ENCODE measurements around the gene ALMS1.

Gene ALMS1

DNA sequence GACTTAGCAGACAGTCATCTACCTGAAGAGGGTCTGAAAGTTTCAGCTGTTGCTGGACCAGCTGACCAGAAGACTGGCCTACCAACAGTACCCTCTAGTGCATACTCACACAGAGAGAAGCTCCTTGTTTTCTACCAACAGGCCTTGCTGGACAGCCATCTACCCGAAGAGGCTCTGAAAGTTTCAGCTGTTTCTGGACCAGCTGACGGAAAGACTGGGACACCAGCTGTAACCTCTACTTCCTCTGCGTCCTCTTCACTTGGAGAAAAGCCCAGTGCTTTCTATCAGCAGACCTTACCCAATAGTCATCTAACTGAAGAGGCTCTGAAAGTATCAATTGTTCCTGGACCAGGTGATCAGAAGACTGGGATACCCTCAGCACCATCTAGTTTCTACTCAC, 63.2 kb downstream of the ALMS1 start:
- Histone ChIP-seq H3K27me3 (ENCODE audit: insufficient read depth, low read length, poor library complexity) (no peaks in the 10 kb centered on the region), H3K36me3 (ENCODE audit: insufficient read depth, low read length) (peaks cover 67% of the 10 kb centered on the region), H3K9ac (ENCODE audit: low read depth, low read length) (no peak overlapping the region), H3K4me2 (ENCODE audit: insufficient read depth, low read length) (no peak overlapping the region), H2AFZ (ENCODE audit: low read depth, low read length) (no peak overlapping the region), H3K4me1 (ENCODE audit: insufficient read depth, low read length) (no peaks in the 10 kb centered on the region), H3K4me3 (ENCODE audit: low read depth in 1 of 2, low read length in 2 of 2) (no peak overlapping the region), H4K20me1 (ENCODE audit: insufficient read depth, low read length) (no peaks in the 10 kb centered on the region), H3K27ac (ENCODE audit: low read length) (no peak overlapping the region), H3K9me3 (ENCODE audit: insufficient read depth, low read length, severe bottlenecking) (no peaks in the 10 kb centered on the region), H3K79me2 (ENCODE audit: insufficient read depth, low read length) (no peaks in the 10 kb centered on the region)
- DNase-seq (no peak), ATAC-seq (ENCODE audit: insufficient read depth, low read depth) (no peak)
- TF ChIP-seq, protein P1, sequence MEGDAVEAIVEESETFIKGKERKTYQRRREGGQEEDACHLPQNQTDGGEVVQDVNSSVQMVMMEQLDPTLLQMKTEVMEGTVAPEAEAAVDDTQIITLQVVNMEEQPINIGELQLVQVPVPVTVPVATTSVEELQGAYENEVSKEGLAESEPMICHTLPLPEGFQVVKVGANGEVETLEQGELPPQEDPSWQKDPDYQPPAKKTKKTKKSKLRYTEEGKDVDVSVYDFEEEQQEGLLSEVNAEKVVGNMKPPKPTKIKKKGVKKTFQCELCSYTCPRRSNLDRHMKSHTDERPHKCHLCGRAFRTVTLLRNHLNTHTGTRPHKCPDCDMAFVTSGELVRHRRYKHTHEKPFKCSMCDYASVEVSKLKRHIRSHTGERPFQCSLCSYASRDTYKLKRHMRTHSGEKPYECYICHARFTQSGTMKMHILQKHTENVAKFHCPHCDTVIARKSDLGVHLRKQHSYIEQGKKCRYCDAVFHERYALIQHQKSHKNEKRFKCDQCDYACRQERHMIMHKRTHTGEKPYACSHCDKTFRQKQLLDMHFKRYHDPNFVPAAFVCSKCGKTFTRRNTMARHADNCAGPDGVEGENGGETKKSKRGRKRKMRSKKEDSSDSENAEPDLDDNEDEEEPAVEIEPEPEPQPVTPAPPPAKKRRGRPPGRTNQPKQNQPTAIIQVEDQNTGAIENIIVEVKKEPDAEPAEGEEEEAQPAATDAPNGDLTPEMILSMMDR (IDR thresholded peaks at IDR 0.05; ENCODE audit: borderline replicate concordance, extremely low read depth, low read length, poor library complexity, severe bottlenecking): no peak
- no peak for TF ChIP-seq EZH2 (IDR thresholded peaks at IDR 0.05; ENCODE audit: borderline replicate concordance, low read depth, low read length, severe bottlenecking)

DNA sequence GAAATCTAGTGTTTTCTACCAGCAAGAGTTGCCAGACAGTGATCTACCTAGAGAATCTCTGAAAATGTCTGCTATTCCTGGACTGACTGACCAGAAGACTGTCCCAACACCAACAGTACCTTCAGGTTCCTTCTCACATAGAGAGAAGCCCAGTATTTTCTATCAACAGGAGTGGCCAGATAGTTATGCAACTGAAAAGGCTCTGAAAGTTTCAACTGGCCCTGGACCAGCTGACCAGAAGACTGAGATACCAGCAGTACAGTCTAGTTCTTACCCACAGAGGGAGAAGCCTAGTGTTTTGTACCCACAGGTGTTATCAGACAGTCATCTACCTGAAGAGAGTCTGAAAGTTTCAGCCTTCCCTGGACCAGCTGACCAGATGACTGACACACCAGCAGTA, 63.8 kb downstream of the ALMS1 start:
- no peak overlapping the region for H2AFZ ChIP-seq (ENCODE audit: low read depth, low read length)
- no peak overlapping the region for H3K4me2 ChIP-seq (ENCODE audit: insufficient read depth, low read length)
- ATAC-seq (ENCODE audit: insufficient read depth, low read depth): no peak
- no peaks in the 10 kb centered on the region for H3K27me3 ChIP-seq (ENCODE audit: insufficient read depth, low read length, poor library complexity)
- no peaks in the 10 kb centered on the region for H3K4me1 ChIP-seq (ENCODE audit: insufficient read depth, low read length)
- H4K20me1 ChIP-seq (ENCODE audit: insufficient read depth, low read length): no peaks in the 10 kb centered on the region
- no peak overlapping the region for H3K4me3 ChIP-seq (ENCODE audit: low read depth in 1 of 2, low read length in 2 of 2)
- no peak for DNase-seq
- no peak overlapping the region for H3K27ac ChIP-seq (ENCODE audit: low read length)
- no peak for TF ChIP-seq EZH2 (IDR thresholded peaks at IDR 0.05; ENCODE audit: borderline replicate concordance, low read depth, low read length, severe bottlenecking)
- TF ChIP-seq, protein P1 (IDR thresholded peaks at IDR 0.05; ENCODE audit: borderline replicate concordance, extremely low read depth, low read length, poor library complexity, severe bottlenecking): no peak
- no peak overlapping the region for H3K9ac ChIP-seq (ENCODE audit: low read depth, low read length)
- no peaks in the 10 kb centered on the region for H3K9me3 ChIP-seq (ENCODE audit: insufficient read depth, low read length, severe bottlenecking)
- H3K36me3 ChIP-seq (ENCODE audit: insufficient read depth, low read length): peaks cover 65% of the 10 kb centered on the region
- H3K79me2 ChIP-seq (ENCODE audit: insufficient read depth, low read length): no peaks in the 10 kb centered on the region

DNA sequence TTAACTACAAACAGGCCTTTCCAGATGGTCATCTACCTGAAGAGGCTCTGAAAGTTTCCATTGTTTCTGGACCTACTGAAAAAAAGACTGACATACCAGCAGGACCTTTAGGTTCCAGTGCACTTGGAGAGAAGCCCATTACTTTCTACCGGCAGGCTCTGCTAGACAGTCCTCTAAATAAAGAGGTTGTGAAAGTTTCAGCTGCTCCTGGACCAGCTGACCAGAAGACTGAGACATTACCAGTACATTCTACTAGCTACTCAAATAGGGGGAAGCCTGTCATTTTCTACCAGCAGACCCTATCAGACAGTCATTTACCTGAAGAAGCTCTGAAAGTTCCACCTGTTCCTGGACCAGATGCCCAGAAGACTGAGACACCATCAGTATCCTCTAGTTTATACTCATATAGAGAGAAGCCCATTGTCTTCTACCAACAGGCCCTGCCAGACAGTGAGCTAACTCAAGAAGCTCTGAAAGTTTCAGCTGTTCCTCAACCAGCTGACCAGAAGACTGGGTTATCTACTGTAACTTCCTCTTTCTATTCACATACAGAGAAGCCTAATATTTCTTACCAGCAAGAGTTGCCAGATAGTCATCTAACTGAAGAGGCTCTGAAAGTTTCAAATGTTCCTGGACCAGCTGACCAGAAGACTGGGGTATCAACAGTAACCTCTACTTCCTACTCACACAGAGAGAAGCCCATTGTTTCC, 65.8 kb downstream of the ALMS1 start:
- Histone ChIP-seq H3K27me3 (ENCODE audit: insufficient read depth, low read length, poor library complexity) (no peaks in the 10 kb centered on the region), H3K36me3 (ENCODE audit: insufficient read depth, low read length) (peaks cover 79% of the 10 kb centered on the region), H3K4me2 (ENCODE audit: insufficient read depth, low read length) (no peak overlapping the region), H3K4me3 (ENCODE audit: low read depth in 1 of 2, low read length in 2 of 2) (no peak overlapping the region), H3K27ac (ENCODE audit: low read length) (no peak overlapping the region), H2AFZ (ENCODE audit: low read depth, low read length) (no peak overlapping the region), H3K4me1 (ENCODE audit: insufficient read depth, low read length) (no peaks in the 10 kb centered on the region), H4K20me1 (ENCODE audit: insufficient read depth, low read length) (no peaks in the 10 kb centered on the region), H3K9ac (ENCODE audit: low read depth, low read length) (no peak overlapping the region), H3K9me3 (ENCODE audit: insufficient read depth, low read length, severe bottlenecking) (no peaks in the 10 kb centered on the region), H3K79me2 (ENCODE audit: insufficient read depth, low read length) (no peaks in the 10 kb centered on the region)
- TF ChIP-seq, protein P1 (IDR thresholded peaks at IDR 0.05; ENCODE audit: borderline replicate concordance, extremely low read depth, low read length, poor library complexity, severe bottlenecking): no peak
- TF ChIP-seq EZH2 (IDR thresholded peaks at IDR 0.05; ENCODE audit: borderline replicate concordance, low read depth, low read length, severe bottlenecking): no peak
- no peak for DNase-seq
- no peak for ATAC-seq (ENCODE audit: insufficient read depth, low read depth)
